SIG-M5 treated with dmso at 0.1 percent for 504 hours (cell line): ENCODE measurements around the gene RC3H1.
"Not testable (repeated sequence)": the region's sequence is repeated elsewhere in the genome, so short reads cannot be mapped to it uniquely, and the experiment has no call there.

ENCODE experiments used
- DNase-seq: peaks from one replicate; lab custom pipeline; 2025; ENCODE audit not compliant: unreplicated experiment; lab: John Stamatoyannopoulos, UW

The RC3H1 gene

GRCh38 chr1:174022976-174023277 is 770 bp upstream of the RC3H1 start:
- DNase-seq: no peak

GRCh38 chr1:174021591-174022079 is 522 bp downstream of the RC3H1 start:
- DNase-seq: peak; percentile 65

GRCh38 chr1:174018565-174018964 is 3.6 kb downstream of the RC3H1 start:
- DNase-seq: no peak

DNA sequence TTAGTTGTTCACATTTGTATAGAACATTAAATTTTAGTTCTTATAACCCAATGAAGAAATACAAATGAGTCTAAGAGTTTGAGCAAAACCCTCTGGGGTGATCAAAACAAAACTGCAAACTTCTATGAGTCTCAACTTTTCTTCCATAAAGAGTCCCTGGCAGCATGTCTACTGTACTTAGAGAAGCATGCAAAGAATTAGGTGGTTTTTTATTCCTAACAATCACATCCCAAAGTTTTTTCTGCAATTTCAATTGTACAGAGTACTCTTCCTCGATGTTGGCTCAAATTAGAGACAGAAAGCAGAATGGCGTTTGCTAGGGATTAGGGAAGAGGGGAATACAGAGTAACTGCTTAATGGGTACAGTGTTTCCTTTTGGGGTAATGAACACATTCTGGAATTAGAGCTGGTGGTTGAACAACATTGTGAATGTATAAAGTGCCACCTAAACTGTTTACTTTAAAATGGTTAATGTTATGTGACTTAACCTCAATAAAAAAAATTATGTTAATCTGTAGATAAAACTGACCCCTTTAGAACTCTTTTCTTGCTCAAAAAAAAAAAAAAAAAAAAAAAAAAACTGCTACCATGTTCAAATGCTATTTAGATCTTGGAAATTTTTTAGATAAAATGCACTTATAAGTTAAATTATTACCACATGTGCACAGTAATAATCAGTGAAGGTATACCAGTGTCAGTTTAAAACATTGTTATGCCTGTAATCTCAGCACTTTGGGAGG is 4.8 kb downstream of the RC3H1 start:
- DNase-seq: no peak

- DNase-seq: no peak
Observed at GRCh38 chr1:174013864-174014418, 8.2 kb downstream of the RC3H1 start.

DNA sequence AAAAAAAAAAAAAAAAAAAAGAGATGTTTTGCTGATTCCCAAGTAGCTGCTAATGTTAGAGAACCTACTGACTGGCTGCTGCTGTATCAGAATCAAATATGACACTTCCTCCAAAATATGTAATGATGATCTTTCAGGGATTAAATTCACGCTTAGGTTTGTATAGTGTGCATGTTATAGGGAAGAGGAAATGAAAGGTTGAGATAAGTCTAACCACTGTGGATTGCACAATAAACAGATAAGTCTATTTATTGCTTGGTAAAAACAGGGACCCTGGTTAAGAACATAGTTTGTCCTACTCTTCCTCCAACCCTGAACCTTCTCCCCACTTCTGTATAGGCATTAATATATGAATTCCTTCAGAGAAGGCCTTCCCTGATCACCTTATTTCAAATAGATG is 13.2 kb downstream of the RC3H1 start:
- peak; percentile 99 for DNase-seq

DNA sequence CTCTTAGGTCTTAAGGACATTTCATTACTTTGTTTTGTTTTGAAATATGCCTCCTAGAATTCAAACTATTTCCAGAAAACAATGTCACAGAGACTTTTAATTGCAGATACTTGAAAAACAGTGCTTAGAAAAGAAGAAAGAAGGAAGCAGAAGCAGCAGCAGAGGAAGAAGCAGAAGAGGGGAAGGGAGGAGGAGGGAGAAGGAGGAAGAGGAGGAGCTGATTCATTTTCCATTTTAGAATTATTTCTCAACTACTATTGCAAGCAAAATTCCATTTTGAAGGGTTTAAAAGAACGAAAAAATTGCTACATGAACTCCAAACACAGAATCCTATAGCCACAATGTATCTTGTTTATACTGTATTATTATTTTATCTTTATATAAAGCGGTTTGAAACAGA is 13.9 kb downstream of the RC3H1 start:
- peak; percentile 96 for DNase-seq

GRCh38 chr1:174007851-174008250 is 14.3 kb downstream of the RC3H1 start:
- DNase-seq: no peak

DNA sequence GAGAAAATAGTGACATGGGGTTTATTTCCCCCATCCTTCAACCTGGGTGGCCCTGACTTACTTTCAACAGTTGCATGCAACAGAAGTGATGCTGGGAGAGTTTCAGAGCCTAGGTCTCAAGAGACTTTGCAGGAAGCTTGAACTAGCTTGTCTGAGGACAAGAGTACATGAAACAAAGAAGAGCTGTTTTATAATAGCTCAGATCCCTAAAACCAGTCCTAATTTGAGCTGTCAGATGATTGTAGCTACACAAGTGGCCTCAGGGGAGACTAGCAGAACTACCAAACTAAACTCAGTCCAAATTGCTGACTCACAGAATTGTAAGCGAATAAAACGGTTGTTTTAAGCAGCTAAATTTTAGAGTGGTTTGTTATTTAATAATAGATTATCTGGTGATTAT is 17.1 kb downstream of the RC3H1 start:
- DNase-seq: peak; percentile 41

DNA sequence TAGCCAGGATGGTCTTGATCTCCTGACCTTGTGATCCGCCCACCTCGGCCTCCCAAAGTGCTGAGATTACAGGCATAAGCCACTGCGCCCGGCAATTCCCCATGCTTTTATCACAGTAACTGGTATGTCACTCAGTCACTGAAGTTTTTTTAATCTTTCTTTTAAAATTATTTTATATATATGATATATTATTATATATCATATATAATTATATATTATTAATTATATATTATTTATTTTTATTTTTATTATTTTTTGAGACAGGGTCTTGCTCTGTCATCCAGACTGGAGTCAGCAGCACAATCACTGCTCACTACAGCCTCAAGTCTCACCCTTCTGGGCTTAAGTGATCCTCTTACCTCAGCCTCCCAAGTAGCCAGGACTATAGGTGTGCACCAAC is 18.3 kb downstream of the RC3H1 start:
- DNase-seq: no peak

DNA sequence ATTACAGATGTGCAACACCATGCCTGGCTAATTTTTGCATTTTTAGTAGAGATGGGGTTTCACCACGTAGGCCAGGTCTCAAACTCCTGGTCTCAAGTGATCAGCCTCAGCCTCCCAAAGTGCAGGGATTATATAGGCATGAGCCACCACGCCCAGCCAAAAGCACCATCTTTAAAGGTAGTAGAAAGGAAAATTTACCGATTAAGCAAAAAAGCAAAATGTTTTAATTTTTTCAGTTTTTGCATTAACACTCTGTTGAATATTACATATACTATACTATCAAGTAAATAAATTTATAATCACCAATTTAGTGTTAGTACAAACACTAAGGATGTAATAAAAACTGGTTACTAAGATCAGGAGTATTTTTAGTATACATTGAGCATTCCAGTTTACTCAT is 20.6 kb downstream of the RC3H1 start:
- no peak for DNase-seq

- DNase-seq: no peak
Observed at GRCh38 chr1:174000371-174000770, 21.8 kb downstream of the RC3H1 start.

- no peak for DNase-seq
Observed at GRCh38 chr1:173997791-173998190, 24.4 kb downstream of the RC3H1 start.

GRCh38 chr1:173996995-173997394 is 25.2 kb downstream of the RC3H1 start:
- no peak for DNase-seq

GRCh38 chr1:173995475-173995874 is 26.7 kb downstream of the RC3H1 start:
- no peak for DNase-seq

GRCh38 chr1:173993948-173994347 is 28.2 kb downstream of the RC3H1 start:
- DNase-seq: not testable (repeated sequence)

GRCh38 chr1:173988068-173988467 is 34.1 kb downstream of the RC3H1 start:
- DNase-seq: no peak

DNA sequence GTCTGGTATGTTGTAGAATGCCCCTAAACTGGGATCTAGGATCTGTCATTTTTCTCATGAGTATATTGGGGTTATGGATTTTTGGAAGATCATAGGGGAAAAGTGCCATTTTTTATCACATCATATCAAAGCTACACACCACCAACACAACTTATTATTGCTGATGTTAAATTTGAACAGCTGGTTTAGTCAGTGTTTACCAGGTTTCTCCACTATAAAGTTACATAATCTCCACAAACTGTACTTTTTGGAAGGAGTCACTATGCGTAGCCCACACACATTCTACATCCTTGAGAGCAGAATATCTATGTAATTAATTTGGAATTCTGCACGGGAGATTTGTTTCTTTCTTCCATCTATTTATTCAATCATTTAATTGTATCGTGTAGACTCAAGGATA is 35.2 kb downstream of the RC3H1 start:
- no peak for DNase-seq

DNA sequence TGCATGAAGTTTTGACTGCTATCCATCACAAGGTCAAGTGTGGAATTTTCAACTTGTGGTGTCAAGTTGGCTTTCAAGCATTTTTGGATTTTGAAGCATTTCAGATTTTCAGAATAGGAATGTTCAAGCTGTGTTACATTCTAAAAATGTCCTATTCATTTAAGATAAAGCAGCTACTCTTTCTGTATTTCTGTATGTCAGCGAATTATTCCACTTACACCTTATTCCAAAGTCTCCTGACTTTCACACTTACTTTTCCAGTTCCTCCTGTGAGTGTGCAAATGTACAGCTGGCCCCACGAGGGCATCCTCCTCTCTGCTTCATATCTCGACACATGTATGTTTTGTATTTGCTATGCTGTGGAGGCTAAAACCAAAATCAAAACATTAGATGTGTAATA is 51.9 kb downstream of the RC3H1 start:
- DNase-seq: no peak

GRCh38 chr1:173965896-173966295 is 56.3 kb downstream of the RC3H1 start:
- not testable (repeated sequence) for DNase-seq

GRCh38 chr1:173963477-173963876 is 58.7 kb downstream of the RC3H1 start:
- no peak for DNase-seq

- DNase-seq: no peak
Observed at GRCh38 chr1:173960625-173961024, 61.5 kb downstream of the RC3H1 start.

DNA sequence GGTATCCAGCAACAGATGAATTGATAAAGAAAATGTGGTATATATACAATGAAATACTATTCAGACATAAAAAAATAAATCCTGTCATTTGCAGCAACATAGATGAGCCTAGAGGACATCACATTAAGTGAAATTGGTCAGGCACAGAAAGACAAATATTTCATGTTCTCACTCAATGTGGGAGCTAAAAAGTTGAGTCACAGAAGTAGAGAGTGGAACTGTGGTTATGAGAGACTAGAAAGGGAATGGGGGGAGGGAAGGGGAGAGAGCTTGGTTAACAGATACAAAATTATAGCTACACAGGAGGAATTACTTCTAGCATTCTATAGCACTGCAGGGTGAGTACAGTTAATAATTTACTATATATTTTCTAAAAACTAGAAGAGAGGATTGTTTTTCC is 68.0 kb downstream of the RC3H1 start:
- no peak for DNase-seq
